SK-N-SH (cell line): ENCODE results near the gene ZNF737.
"Not testable (repeated sequence)": the region's sequence is repeated elsewhere in the genome, so short reads cannot be mapped to it uniquely, and the experiment has no call there.

Experiments
- CHD2 ChIP-seq: fragments of 150-350 bp; IDR thresholded peaks from 2 replicates; pipeline ENCODE4 v1.6.1; 2018; ENCODE audit warnings: low read length; ENCODE audit not compliant: partially characterized antibody
- EP300 ChIP-seq, 2 experiments: IDR thresholded peaks; 2 replicates each; pipeline versions ENCODE4 v1.4.0 to v1.6.1; 2012; ENCODE audit warnings: borderline replicate concordance in 1 of 2, low read depth in 1 of 2, low read length in 1 of 2
- EZH2phosphoT487 ChIP-seq: fragments of 200-600 bp; sonication (generic); IDR thresholded peaks from 2 replicates; pipeline ENCODE4 v1.6.1; 2017; ENCODE audit warnings: low read depth, mixed run types, mild to moderate bottlenecking, antibody characterized with exemption, moderate library complexity, borderline replicate concordance
- FOXJ3 ChIP-seq: sonication (generic); formaldehyde crosslinking; IDR thresholded peaks from 2 replicates; pipeline ENCODE4 v1.5.1; 2020; ENCODE audit warnings: mild to moderate bottlenecking, missing genetic modification reagents
- NRF1 ChIP-seq: IDR thresholded peaks from 2 replicates; pipeline ENCODE4 v1.6.1; 2012; ENCODE audit warnings: low read depth, mild to moderate bottlenecking, low read length
- POLR2AphosphoS5 ChIP-seq: IDR thresholded peaks from 2 replicates; pipeline ENCODE4 v1.6.1; 2012; ENCODE audit warnings: low read depth, low read length
- RAD21 ChIP-seq: IDR thresholded peaks from 2 replicates; pipeline ENCODE4 v1.6.1; 2012; ENCODE audit warnings: mild to moderate bottlenecking, low read length
- RCOR1 ChIP-seq: fragments of 150-350 bp; IDR thresholded peaks from 2 replicates; pipeline ENCODE4 v1.6.1; 2017; ENCODE audit warnings: antibody characterized with exemption, low read length
- RXRA ChIP-seq: IDR thresholded peaks from 2 replicates; pipeline ENCODE4 v1.4.0; 2012; ENCODE audit warnings: low read depth, mild to moderate bottlenecking, borderline replicate concordance
- SMC3 ChIP-seq: IDR thresholded peaks from 2 replicates; pipeline ENCODE4 v1.6.1; 2012; ENCODE audit warnings: low read depth, low read length, improper control_type of control experiment
- USF2 ChIP-seq: fragments of 150-350 bp; IDR thresholded peaks from 2 replicates; pipeline ENCODE4 v1.6.1; 2017; ENCODE audit warnings: antibody characterized with exemption, low read length, low read depth, borderline replicate concordance
- TF ChIP-seq, protein P1 (sequence below): fragments of 200-600 bp; sonication (generic); IDR thresholded peaks from 2 replicates; pipeline ENCODE4 v1.6.1; 2017; ENCODE audit warnings: antibody characterized with exemption, mild to moderate bottlenecking, moderate library complexity
- TF ChIP-seq, protein P2 (sequence below): IDR thresholded peaks from 2 replicates; pipeline ENCODE4 v1.4.0; 2012; ENCODE audit warnings: low read depth, borderline replicate concordance

DNA sequence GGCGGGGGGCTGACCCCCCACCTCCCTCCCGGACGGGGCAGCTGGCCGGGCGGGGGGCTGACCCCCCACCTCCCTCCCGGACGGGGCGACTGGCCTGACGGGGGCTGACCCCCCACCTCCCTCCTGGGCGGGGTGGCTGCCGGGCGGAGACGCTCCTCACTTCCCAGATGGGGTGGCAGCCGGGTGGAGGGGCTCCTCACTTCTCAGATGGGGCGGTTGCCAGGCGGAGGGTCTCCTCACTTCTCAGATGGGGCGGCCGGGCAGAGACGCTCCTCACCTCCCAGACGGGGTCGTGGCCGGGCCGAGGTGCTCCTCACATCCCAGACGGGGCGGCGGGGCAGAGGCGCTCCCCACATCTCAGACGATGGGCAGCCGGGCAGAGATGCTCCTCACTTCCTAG lies 35.3 kb downstream of the ZNF737 start:
- TF ChIP-seq, protein P1, sequence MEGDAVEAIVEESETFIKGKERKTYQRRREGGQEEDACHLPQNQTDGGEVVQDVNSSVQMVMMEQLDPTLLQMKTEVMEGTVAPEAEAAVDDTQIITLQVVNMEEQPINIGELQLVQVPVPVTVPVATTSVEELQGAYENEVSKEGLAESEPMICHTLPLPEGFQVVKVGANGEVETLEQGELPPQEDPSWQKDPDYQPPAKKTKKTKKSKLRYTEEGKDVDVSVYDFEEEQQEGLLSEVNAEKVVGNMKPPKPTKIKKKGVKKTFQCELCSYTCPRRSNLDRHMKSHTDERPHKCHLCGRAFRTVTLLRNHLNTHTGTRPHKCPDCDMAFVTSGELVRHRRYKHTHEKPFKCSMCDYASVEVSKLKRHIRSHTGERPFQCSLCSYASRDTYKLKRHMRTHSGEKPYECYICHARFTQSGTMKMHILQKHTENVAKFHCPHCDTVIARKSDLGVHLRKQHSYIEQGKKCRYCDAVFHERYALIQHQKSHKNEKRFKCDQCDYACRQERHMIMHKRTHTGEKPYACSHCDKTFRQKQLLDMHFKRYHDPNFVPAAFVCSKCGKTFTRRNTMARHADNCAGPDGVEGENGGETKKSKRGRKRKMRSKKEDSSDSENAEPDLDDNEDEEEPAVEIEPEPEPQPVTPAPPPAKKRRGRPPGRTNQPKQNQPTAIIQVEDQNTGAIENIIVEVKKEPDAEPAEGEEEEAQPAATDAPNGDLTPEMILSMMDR = not testable (repeated sequence)
- not testable (repeated sequence) for TF ChIP-seq RXRA; NRF1; RAD21; POLR2AphosphoS5; SMC3; USF2; FOXJ3; EZH2phosphoT487; EP300 (IDR thresholded peaks at IDR 0.05; ENCODE audit: borderline replicate concordance in 1 of 2, low read depth in 1 of 2, low read length in 1 of 2); RCOR1; CHD2
- TF ChIP-seq, protein P2, sequence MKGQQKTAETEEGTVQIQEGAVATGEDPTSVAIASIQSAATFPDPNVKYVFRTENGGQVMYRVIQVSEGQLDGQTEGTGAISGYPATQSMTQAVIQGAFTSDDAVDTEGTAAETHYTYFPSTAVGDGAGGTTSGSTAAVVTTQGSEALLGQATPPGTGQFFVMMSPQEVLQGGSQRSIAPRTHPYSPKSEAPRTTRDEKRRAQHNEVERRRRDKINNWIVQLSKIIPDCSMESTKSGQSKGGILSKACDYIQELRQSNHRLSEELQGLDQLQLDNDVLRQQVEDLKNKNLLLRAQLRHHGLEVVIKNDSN = not testable (repeated sequence)
